ENCODE data around the gene CARHSP1. TPM values are rescaled to one million over a fixed set of nuclear protein-coding genes. Genes with fewer than 3 reads are reported as not detected.

The CARHSP1 gene
- total and polyA plus RNA-seq, 2 experiments from 2014 or later: 140 to 167 TPM

DNA sequence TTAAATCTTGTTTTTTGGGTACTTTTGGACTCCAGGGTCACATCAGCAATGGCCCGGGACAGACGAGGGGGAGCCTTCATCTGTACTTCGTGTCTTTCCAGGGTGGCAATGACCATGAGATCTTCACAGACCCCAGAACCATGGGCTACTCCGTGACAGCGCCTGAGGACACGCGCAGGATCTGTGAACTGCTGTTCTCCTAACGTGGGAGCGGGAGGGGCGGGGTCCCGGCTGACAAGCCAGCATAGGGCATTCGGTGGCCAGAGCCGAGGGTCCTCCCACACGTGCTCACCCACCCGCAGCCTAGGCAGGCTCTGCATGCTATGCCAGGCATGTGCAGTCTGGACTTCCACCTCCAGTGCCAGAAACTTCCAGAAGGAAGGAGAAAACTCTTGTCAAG lies 21.2 kb downstream of the CARHSP1 start:
- Histone ChIP-seq H3K27ac (no peak overlapping the region), H3K4me1 (ENCODE audit: insufficient read depth) (no peaks in the 10 kb centered on the region), H3K9me2 (replicated peaks; ENCODE audit: insufficient read depth) (no peaks in the 10 kb centered on the region), H3K4me3 (no peak overlapping the region), H3K9me3 (ENCODE audit: low read depth) (no peaks in the 10 kb centered on the region), H3K36me3 (replicated peaks; ENCODE audit: insufficient read depth, low read depth) (no peaks in the 10 kb centered on the region), H4K20me1 (ENCODE audit: insufficient read depth, poor library complexity, severe bottlenecking) (peaks cover 14% of the 10 kb centered on the region), H3K27me3 (no peaks in the 10 kb centered on the region), H2AFZ (no peak overlapping the region), H3K79me2 (peaks cover 4% of the 10 kb centered on the region), H3K4me2 (no peak overlapping the region)
- TF ChIP-seq EZH2phosphoT487 (IDR thresholded peaks at IDR 0.05; ENCODE audit: low read depth, severe bottlenecking, unreplicated experiment) (no peak), EZH2 (IDR thresholded peaks at IDR 0.05; ENCODE audit: borderline replicate concordance) (no peak), CTCF (IDR thresholded peaks at IDR 0.05; ENCODE audit: poor library complexity) (no peak)
- 96% methylated on average over 15 of the region's 15 CpGs for WGBS (ENCODE audit: low lambda C conversion rate, missing lambda C conversion rate)
- peak; percentile 5 for DNase-seq (ENCODE audit: low spot score)

- Histone ChIP-seq H3K36me3 (replicated peaks; ENCODE audit: insufficient read depth, low read depth) (no peaks in the 10 kb centered on the region), H3K27me3 (no peaks in the 10 kb centered on the region), H3K9me2 (replicated peaks; ENCODE audit: insufficient read depth) (no peaks in the 10 kb centered on the region), H3K4me2 (no peak overlapping the region), H3K9me3 (ENCODE audit: low read depth) (no peaks in the 10 kb centered on the region), H3K4me1 (ENCODE audit: insufficient read depth) (no peaks in the 10 kb centered on the region), H4K20me1 (ENCODE audit: insufficient read depth, poor library complexity, severe bottlenecking) (peaks cover 14% of the 10 kb centered on the region), H2AFZ (no peak overlapping the region), H3K27ac (no peak overlapping the region), H3K79me2 (peaks cover 4% of the 10 kb centered on the region), H3K4me3 (no peak overlapping the region)
- 93% methylated on average over 13 of the region's 13 CpGs for WGBS (ENCODE audit: low lambda C conversion rate, missing lambda C conversion rate)
- no peak for DNase-seq (ENCODE audit: low spot score)
- TF ChIP-seq EZH2phosphoT487 (IDR thresholded peaks at IDR 0.05; ENCODE audit: low read depth, severe bottlenecking, unreplicated experiment): no peak
- no peak for TF ChIP-seq CTCF (IDR thresholded peaks at IDR 0.05; ENCODE audit: poor library complexity)
- no peak for TF ChIP-seq EZH2 (IDR thresholded peaks at IDR 0.05; ENCODE audit: borderline replicate concordance)
Observed at GRCh38 chr16:8847145-8847544, 21.7 kb downstream of the CARHSP1 start.

GRCh38 chr16:8846401-8846932 lies 22.3 kb downstream of the CARHSP1 start:
- TF ChIP-seq CTCF (IDR thresholded peaks at IDR 0.05; ENCODE audit: poor library complexity): no peak
- no peak for TF ChIP-seq EZH2 (IDR thresholded peaks at IDR 0.05; ENCODE audit: borderline replicate concordance)
- no peak for TF ChIP-seq EZH2phosphoT487 (IDR thresholded peaks at IDR 0.05; ENCODE audit: low read depth, severe bottlenecking, unreplicated experiment)
- Histone ChIP-seq H3K4me1 (ENCODE audit: insufficient read depth) (no peaks in the 10 kb centered on the region), H3K9me2 (replicated peaks; ENCODE audit: insufficient read depth) (no peaks in the 10 kb centered on the region), H3K4me2 (no peak overlapping the region), H3K9me3 (ENCODE audit: low read depth) (no peaks in the 10 kb centered on the region), H4K20me1 (ENCODE audit: insufficient read depth, poor library complexity, severe bottlenecking) (peaks cover 14% of the 10 kb centered on the region), H3K36me3 (replicated peaks; ENCODE audit: insufficient read depth, low read depth) (no peaks in the 10 kb centered on the region), H2AFZ (no peak overlapping the region), H3K4me3 (no peak overlapping the region), H3K27ac (no peak overlapping the region), H3K79me2 (peaks cover 4% of the 10 kb centered on the region), H3K27me3 (no peaks in the 10 kb centered on the region)
- 84% methylated on average over 10 of the region's 10 CpGs for WGBS (ENCODE audit: low lambda C conversion rate, missing lambda C conversion rate)
- no peak for DNase-seq (ENCODE audit: low spot score)
